ENCODE measurements around the gene PITPNB.

PITPNB gene

GRCh38 chr22:27935897-27936296, 16.8 kb upstream of the PITPNB start:
- no peak for DNase-seq (ENCODE audit: extremely low read depth, low read depth)
- H3K4me3 ChIP-seq (replicated peaks; ENCODE audit: low read depth, low read length): no peak overlapping the region
- TF ChIP-seq, protein P1, sequence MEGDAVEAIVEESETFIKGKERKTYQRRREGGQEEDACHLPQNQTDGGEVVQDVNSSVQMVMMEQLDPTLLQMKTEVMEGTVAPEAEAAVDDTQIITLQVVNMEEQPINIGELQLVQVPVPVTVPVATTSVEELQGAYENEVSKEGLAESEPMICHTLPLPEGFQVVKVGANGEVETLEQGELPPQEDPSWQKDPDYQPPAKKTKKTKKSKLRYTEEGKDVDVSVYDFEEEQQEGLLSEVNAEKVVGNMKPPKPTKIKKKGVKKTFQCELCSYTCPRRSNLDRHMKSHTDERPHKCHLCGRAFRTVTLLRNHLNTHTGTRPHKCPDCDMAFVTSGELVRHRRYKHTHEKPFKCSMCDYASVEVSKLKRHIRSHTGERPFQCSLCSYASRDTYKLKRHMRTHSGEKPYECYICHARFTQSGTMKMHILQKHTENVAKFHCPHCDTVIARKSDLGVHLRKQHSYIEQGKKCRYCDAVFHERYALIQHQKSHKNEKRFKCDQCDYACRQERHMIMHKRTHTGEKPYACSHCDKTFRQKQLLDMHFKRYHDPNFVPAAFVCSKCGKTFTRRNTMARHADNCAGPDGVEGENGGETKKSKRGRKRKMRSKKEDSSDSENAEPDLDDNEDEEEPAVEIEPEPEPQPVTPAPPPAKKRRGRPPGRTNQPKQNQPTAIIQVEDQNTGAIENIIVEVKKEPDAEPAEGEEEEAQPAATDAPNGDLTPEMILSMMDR (IDR thresholded peaks at IDR 0.05; ENCODE audit: low read depth, low read length, missing control alignments): no peak

DNA sequence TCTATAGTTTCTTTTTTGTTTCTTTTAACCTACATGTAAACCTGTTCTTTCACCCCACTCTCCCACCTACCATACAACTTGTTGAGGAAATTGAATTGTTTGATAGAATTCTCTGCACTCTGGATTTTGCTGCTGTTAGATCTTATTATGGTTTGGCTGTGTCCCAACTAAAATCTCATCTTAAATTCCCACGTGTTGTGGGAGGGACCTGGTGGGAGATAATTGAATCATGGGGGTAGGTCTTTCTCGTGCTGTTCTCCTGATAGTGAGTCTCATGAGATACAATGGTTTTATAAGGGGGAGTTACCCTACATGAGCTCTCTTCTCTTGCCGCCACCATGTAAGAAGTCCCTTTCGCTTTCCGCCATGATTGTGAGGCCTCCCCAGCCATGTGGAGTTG, 15.0 kb upstream of the PITPNB start:
- TF ChIP-seq, protein P1 (IDR thresholded peaks at IDR 0.05; ENCODE audit: low read depth, low read length, missing control alignments): no peak
- DNase-seq (ENCODE audit: extremely low read depth, low read depth): no peak
- H3K4me3 ChIP-seq (replicated peaks; ENCODE audit: low read depth, low read length): no peak overlapping the region

GRCh38 chr22:27933186-27933983, 14.3 kb upstream of the PITPNB start:
- H3K4me3 ChIP-seq (replicated peaks; ENCODE audit: low read depth, low read length): no peak overlapping the region
- no peak for DNase-seq (ENCODE audit: extremely low read depth, low read depth)
- TF ChIP-seq, protein P1 (IDR thresholded peaks at IDR 0.05; ENCODE audit: low read depth, low read length, missing control alignments): no peak

- no peak for DNase-seq (ENCODE audit: extremely low read depth, low read depth)
- H3K4me3 ChIP-seq (replicated peaks; ENCODE audit: low read depth, low read length): no peak overlapping the region
- TF ChIP-seq, protein P1 (IDR thresholded peaks at IDR 0.05; ENCODE audit: low read depth, low read length, missing control alignments): no peak
Measured at GRCh38 chr22:27930331-27931060, 11.4 kb upstream of the PITPNB start.

DNA sequence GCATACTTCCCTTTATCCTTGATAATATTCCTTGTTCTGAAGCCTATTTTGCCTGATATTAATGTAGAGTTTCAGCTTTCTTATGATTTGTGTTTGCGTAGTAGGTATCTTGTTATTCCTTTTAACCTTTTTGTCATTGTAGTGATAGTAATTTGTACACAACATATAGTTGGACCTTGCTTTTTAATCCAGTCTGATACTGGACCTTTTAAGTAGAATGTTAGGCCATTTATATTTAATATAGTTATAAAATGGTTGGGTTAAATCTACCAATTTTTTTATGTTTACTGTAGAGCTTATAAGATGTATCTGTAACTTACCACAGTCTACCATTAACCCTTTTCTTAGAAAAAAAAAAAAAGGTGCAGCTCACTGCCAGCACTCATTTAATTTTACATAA, 8.6 kb upstream of the PITPNB start:
- no peak overlapping the region for H3K4me3 ChIP-seq (replicated peaks; ENCODE audit: low read depth, low read length)
- TF ChIP-seq, protein P1 (IDR thresholded peaks at IDR 0.05; ENCODE audit: low read depth, low read length, missing control alignments): no peak
- no peak for DNase-seq (ENCODE audit: extremely low read depth, low read depth)

- H3K4me3 ChIP-seq (replicated peaks; ENCODE audit: low read depth, low read length): no peak overlapping the region
- DNase-seq (ENCODE audit: extremely low read depth, low read depth): no peak
- TF ChIP-seq, protein P1 (IDR thresholded peaks at IDR 0.05; ENCODE audit: low read depth, low read length, missing control alignments): no peak
Measured at GRCh38 chr22:27925331-27925730, 6.3 kb upstream of the PITPNB start.
